B cell (primary cell): ENCODE measurements around the gene GSG1L. TPM values are rescaled to one million over a fixed set of nuclear protein-coding genes. Genes with fewer than 3 reads are reported as not detected.

Experiments used
- ATAC-seq: fragments of 200-7000 bp; cut with Tn5 transposase; one replicate; pipeline ENCODE4 v1.10.0; 2021; ENCODE audit warnings: low read depth, mild to moderate bottlenecking, moderate number of reproducible peaks, moderate library complexity
- CTCF ChIA-PET: fragments of 350-600 bp; sonication (Branson Sonifier 250); formaldehyde crosslinking; loops from one replicate; lab custom pipeline; 2021; ENCODE audit warnings: antibody characterized with exemption, inconsistent platforms; lab: Charles Lee
- POLR2A ChIA-PET: fragments of 350-600 bp; sonication (Branson Sonifier 250); formaldehyde crosslinking; loops from one replicate; lab custom pipeline; 2021; ENCODE audit warnings: antibody characterized with exemption; lab: Charles Lee
- DNase-seq: peaks from one replicate; pipeline ENCODE4 v3.0.0; 2013
- H2AFZ ChIP-seq: 2 replicates; pipeline ENCODE4 v1.6.1; 2012; ENCODE audit warnings: mild to moderate bottlenecking, low read depth, low read length; ENCODE audit not compliant: insufficient read depth, poor library complexity, severe bottlenecking
- H3K27ac ChIP-seq, 2 donors: 1 replicate in 1 of 2; 2 replicates in 1 of 2; pipeline ENCODE4 v1.5.1; 2012 to 2013; ENCODE audit warnings: low read length in 2 of 2, mild to moderate bottlenecking in 2 of 2, moderate library complexity in 1 of 2
- H3K27me3 ChIP-seq, 4 experiments: fragments of 200-600 bp in 1 of 4; sonication (generic) in 1 of 4; replicated peaks in 1 of 4; 1 replicate in 2 of 4; 2 replicates in 2 of 4; pipeline versions ENCODE4 v1.6.1 to v1.7.0; 2013 to 2016; ENCODE audit warnings: low read length in 3 of 4, mild to moderate bottlenecking in 2 of 4, mixed read lengths in 1 of 4, moderate library complexity in 1 of 4; ENCODE audit not compliant: insufficient read depth in 4 of 4, control insufficient read depth in 3 of 4; ENCODE audit errors: control extremely low read depth in 1 of 4
- H3K36me3 ChIP-seq, 2 experiments: replicated peaks in 1 of 2; 1 replicate in 1 of 2; 2 replicates in 1 of 2; pipeline versions ENCODE4 v1.6.1 to v1.7.1; 2013; ENCODE audit warnings: low read length in 1 of 2; ENCODE audit not compliant: insufficient read depth in 2 of 2, control insufficient read depth in 1 of 2; ENCODE audit errors: control extremely low read depth in 1 of 2, extremely low read depth in 1 of 2
- H3K4me1 ChIP-seq, 2 donors: fragments of 200-600 bp in 1 of 2; sonication (generic) in 1 of 2; 1 replicate in 1 of 2; 2 replicates in 1 of 2; pipeline versions ENCODE4 v1.5.1 to v1.6.1; 2013 to 2017; ENCODE audit warnings: low read length in 2 of 2; ENCODE audit not compliant: control insufficient read depth in 2 of 2, insufficient read depth in 2 of 2
- H3K4me2 ChIP-seq: replicated peaks from 2 replicates; pipeline ENCODE3; 2012; ENCODE audit warnings: mild to moderate bottlenecking, low read depth, low read length; ENCODE audit not compliant: poor library complexity, severe bottlenecking
- H3K4me3 ChIP-seq, 5 experiments: fragments of 200-600 bp in 1 of 5; sonication (generic) in 1 of 5; 1 replicate in 3 of 5; 2 replicates in 2 of 5; pipeline versions ENCODE4 v1.5.1 to v1.7.0; 2011 to 2016; ENCODE audit warnings: low read length in 4 of 5, mild to moderate bottlenecking in 4 of 5, low read depth in 2 of 5, control low read depth in 1 of 5, moderate library complexity in 1 of 5; ENCODE audit not compliant: insufficient read depth in 1 of 5; ENCODE audit errors: control extremely low read depth in 1 of 5, extremely low read depth in 1 of 5
- H3K79me2 ChIP-seq: fragments of 200-600 bp; sonication (generic); one replicate; pipeline ENCODE4 v1.6.0; 2016; ENCODE audit warnings: low read length; ENCODE audit not compliant: control insufficient read depth, insufficient read depth
- H3K9ac ChIP-seq: fragments of 200-600 bp; sonication (generic); 2 replicates; pipeline ENCODE4 v1.6.1; 2017; ENCODE audit warnings: mild to moderate bottlenecking, low read length, moderate library complexity
- H3K9me3 ChIP-seq, 3 donors: one replicate each; pipeline versions ENCODE4 v1.6.1 to v1.7.1; 2013; ENCODE audit warnings: low read length in 2 of 3; ENCODE audit not compliant: control insufficient read depth in 2 of 3, insufficient read depth in 1 of 3; ENCODE audit errors: control extremely low read depth in 1 of 3
- H4K20me1 ChIP-seq: 2 replicates; pipeline ENCODE4 v1.6.0; 2012; ENCODE audit warnings: mild to moderate bottlenecking, low read length; ENCODE audit not compliant: insufficient read depth, control insufficient read depth, poor library complexity, severe bottlenecking
- H3K27ac Mint-ChIP-seq: one replicate; pipeline ENCODE4 v1.8.0; 2021; ENCODE audit warnings: mixed read lengths
- H3K27me3 Mint-ChIP-seq: one replicate; pipeline ENCODE4 v1.8.0; 2021; ENCODE audit warnings: mixed read lengths
- H3K4me1 Mint-ChIP-seq: one replicate; pipeline ENCODE4 v1.8.0; 2021; ENCODE audit warnings: mixed read lengths
- H3K4me3 Mint-ChIP-seq: one replicate; pipeline ENCODE4 v1.8.0; 2021; ENCODE audit warnings: mixed read lengths
- H3K9me3 Mint-ChIP-seq: one replicate; pipeline ENCODE4 v1.8.0; 2022; ENCODE audit warnings: mixed read lengths; ENCODE audit not compliant: insufficient read depth
- EZH2 ChIP-seq: IDR thresholded peaks from 2 replicates; pipeline ENCODE4 v1.6.1; 2012; ENCODE audit warnings: borderline replicate concordance, low read depth, mild to moderate bottlenecking, moderate library complexity, low read length; ENCODE audit not compliant: insufficient read depth, poor library complexity, severe bottlenecking
- whole genome bisulfite sequencing: methylation state at CpG from one replicate; pipeline ENCODE4 v1.1.5; 2013; ENCODE audit warnings: missing lambda C conversion rate; ENCODE audit not compliant: insufficient coverage; 5-methylcytosine and 5-hydroxymethylcytosine counted together
- intact Hi-C: fragments of 100-400 bp; cut with micrococcal nuclease; formaldehyde crosslinking; loops from one replicate; pipeline ENCODE4 v1.10.0; 2022
- polyA plus RNA-seq: library from polyadenylated mRNA; depleted of rRNA; stranded (reverse); fragments of >200 nt; gene quantifications from 2 replicates; pipeline ENCODE4 v1.2.3, GENCODE V29; 2012
- total RNA-seq, 2 donors: library from RNA; stranded (reverse); fragments of 120-200 nt in 1 of 2; gene quantifications; 1 replicate in 1 of 2; 2 replicates in 1 of 2; pipeline versions ENCODE4 v1.2.3 to v1.2.4, GENCODE V29; 2013 to 2022
- TF ChIP-seq, protein P1 (sequence below): fragments of 200-600 bp; IDR thresholded peaks from one replicate; pipeline ENCODE4 v1.8.0; 2022; ENCODE audit warnings: antibody characterized with exemption, mild to moderate bottlenecking

GSG1L gene
- total and polyA plus RNA-seq, 2 donors (not counting 1 experiment from before 2014, with no cell fraction given), result 0.01 TPM; not detected in 1

DNA sequence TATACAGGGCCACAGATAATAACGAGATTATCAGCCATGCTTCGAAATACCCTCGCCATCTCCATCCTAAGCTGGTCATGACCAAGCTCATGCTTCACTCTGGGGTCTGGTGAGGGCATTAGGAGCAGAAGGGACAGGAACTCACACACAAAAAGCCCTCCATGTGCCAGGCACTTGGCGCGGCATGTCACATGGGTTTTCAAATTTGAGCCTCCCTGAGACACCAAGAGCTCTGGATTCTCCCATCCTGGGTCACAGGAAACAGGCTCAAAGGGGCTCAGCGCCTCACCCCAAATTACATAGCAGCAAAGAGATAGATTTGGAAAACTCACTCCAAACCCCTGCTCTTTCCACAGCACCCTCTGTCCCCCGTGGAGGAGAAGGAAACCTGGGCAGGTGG is 239.5 kb downstream of the GSG1L start:
- no peak for TF ChIP-seq EZH2
- TF ChIP-seq, protein P1, sequence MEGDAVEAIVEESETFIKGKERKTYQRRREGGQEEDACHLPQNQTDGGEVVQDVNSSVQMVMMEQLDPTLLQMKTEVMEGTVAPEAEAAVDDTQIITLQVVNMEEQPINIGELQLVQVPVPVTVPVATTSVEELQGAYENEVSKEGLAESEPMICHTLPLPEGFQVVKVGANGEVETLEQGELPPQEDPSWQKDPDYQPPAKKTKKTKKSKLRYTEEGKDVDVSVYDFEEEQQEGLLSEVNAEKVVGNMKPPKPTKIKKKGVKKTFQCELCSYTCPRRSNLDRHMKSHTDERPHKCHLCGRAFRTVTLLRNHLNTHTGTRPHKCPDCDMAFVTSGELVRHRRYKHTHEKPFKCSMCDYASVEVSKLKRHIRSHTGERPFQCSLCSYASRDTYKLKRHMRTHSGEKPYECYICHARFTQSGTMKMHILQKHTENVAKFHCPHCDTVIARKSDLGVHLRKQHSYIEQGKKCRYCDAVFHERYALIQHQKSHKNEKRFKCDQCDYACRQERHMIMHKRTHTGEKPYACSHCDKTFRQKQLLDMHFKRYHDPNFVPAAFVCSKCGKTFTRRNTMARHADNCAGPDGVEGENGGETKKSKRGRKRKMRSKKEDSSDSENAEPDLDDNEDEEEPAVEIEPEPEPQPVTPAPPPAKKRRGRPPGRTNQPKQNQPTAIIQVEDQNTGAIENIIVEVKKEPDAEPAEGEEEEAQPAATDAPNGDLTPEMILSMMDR, result no peak
- no peaks in the 10 kb centered on the region for H3K27me3 ChIP-seq
- intact Hi-C loops, result no loop called here
- no peaks in the 10 kb centered on the region for H3K36me3 ChIP-seq
- H3K27ac ChIP-seq, result no peak overlapping the region
- ATAC-seq (no peak), DNase-seq (no peak)
- H3K79me2 ChIP-seq, result no peaks in the 10 kb centered on the region
- H3K9me3 ChIP-seq, result peaks cover 0 to 4% (median 0%) of the 10 kb centered on the region in 3 donors
- Mint-ChIP-seq H3K4me3 (no peak overlapping the region), H3K27me3 (no peaks in the 10 kb centered on the region), H3K4me1 (no peaks in the 10 kb centered on the region), H3K9me3 (no peaks in the 10 kb centered on the region), H3K27ac (no peak overlapping the region)
- H2AFZ ChIP-seq, result no peak overlapping the region
- H3K4me2 ChIP-seq, result no peak overlapping the region
- H3K4me3 ChIP-seq, result no peak overlapping the region
- WGBS, result 83% methylated on average over 3 of the region's 7 CpGs
- H4K20me1 ChIP-seq, result no peaks in the 10 kb centered on the region
- no peaks in the 10 kb centered on the region for H3K4me1 ChIP-seq
- ChIA-PET CTCF (no interaction called here), POLR2A (no interaction called here)
- H3K9ac ChIP-seq, result no peak overlapping the region

DNA sequence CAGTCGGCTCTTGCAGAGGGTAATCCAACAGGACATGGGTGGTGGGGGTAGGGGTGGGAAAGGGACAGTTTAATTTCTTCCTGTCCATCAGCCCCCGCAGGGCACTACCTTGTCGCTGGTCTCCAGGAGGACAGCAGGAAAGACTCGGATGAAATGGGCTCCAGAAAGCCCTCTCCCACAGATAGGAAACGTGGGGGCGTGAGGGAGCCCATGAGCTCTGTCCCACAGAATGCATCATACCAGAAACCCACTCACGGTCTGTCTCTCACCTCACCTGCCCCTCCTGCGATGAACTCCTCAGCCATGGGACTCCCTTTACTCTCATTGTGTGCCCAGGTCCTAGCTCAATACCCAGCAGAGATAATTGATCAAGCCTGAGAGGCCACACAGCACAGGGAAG is 240.1 kb downstream of the GSG1L start:
- 80% methylated on average over 8 of the region's 8 CpGs for WGBS
- H3K27ac ChIP-seq, result no peak overlapping the region
- Mint-ChIP-seq H3K9me3 (no peaks in the 10 kb centered on the region), H3K27me3 (peaks cover 2% of the 10 kb centered on the region), H3K4me1 (no peaks in the 10 kb centered on the region), H3K27ac (no peak overlapping the region), H3K4me3 (no peak overlapping the region)
- intact Hi-C loops, result no loop called here
- H3K36me3 ChIP-seq, result no peaks in the 10 kb centered on the region
- no peak for ATAC-seq
- DNase-seq, result no peak
- H3K4me2 ChIP-seq, result no peak overlapping the region
- CTCF ChIA-PET, result no interaction called here
- TF ChIP-seq, protein P1, result no peak
- TF ChIP-seq EZH2, result no peak
- no peak overlapping the region for H3K4me3 ChIP-seq
- H3K4me1 ChIP-seq, result no peaks in the 10 kb centered on the region
- H3K9ac ChIP-seq, result no peak overlapping the region
- no peaks in the 10 kb centered on the region for H3K27me3 ChIP-seq
- POLR2A ChIA-PET, result no interaction called here
- H3K79me2 ChIP-seq, result no peaks in the 10 kb centered on the region
- H2AFZ ChIP-seq, result no peak overlapping the region
- H4K20me1 ChIP-seq, result no peaks in the 10 kb centered on the region
- H3K9me3 ChIP-seq, result no peaks in the 10 kb centered on the region
